GM19099 (cell line): Measurements from ENCODE around the gene ZNF343.

Source experiments
- POLR2A ChIP-seq: IDR thresholded peaks from 3 replicates; pipeline ENCODE4 v1.6.1; 2011; ENCODE audit warnings: low read depth; ENCODE audit not compliant: insufficient read length; ENCODE audit errors: extremely low read depth

The ZNF343 gene

GRCh38 chr20:2508631-2509467 is at the start of gene ZNF343:
Gene ZNF343 (minus strand): TSS chr20:2508915. CDS start chr20:2493895, 15,020 bp downstream.
- TF ChIP-seq POLR2A: peak; percentile 85

GRCh38 chr20:2557873-2558580 is 49.3 kb upstream of the ZNF343 start:
- TF ChIP-seq POLR2A: no peak

GRCh38 chr20:2545594-2545993 is 36.9 kb upstream of the ZNF343 start:
- no peak for TF ChIP-seq POLR2A

GRCh38 chr20:2544211-2544610 is 35.5 kb upstream of the ZNF343 start:
- no peak for TF ChIP-seq POLR2A

- TF ChIP-seq POLR2A: no peak
Observed at GRCh38 chr20:2542361-2542760, 33.6 kb upstream of the ZNF343 start.

GRCh38 chr20:2541940-2542339 is 33.2 kb upstream of the ZNF343 start:
- no peak for TF ChIP-seq POLR2A

- TF ChIP-seq POLR2A: no peak
Observed at GRCh38 chr20:2538931-2539720, 30.4 kb upstream of the ZNF343 start.

GRCh38 chr20:2538356-2538755 is 29.6 kb upstream of the ZNF343 start:
- TF ChIP-seq POLR2A: no peak

GRCh38 chr20:2537101-2537500 is 28.4 kb upstream of the ZNF343 start:
- no peak for TF ChIP-seq POLR2A

GRCh38 chr20:2536560-2536986 is 27.9 kb upstream of the ZNF343 start, which contains the start of gene TMC2:
Gene TMC2 (plus strand): TSS chr20:2536573. CDS start chr20:2536622, 49 bp downstream.
- TF ChIP-seq POLR2A: no peak

GRCh38 chr20:2535711-2536559 is 27.2 kb upstream of the ZNF343 start:
- no peak for TF ChIP-seq POLR2A

- TF ChIP-seq POLR2A: no peak
Observed at GRCh38 chr20:2533118-2533517, 24.4 kb upstream of the ZNF343 start.

- no peak for TF ChIP-seq POLR2A
Observed at GRCh38 chr20:2528671-2529271, 20.1 kb upstream of the ZNF343 start.

- no peak for TF ChIP-seq POLR2A
Observed at GRCh38 chr20:2527762-2528161, 19.0 kb upstream of the ZNF343 start.
